Calu3 (cell line): Measurements from ENCODE around the gene KRT36. TPM values are rescaled to one million over a fixed set of nuclear protein-coding genes. Genes with fewer than 3 reads are reported as not detected.

Source experiments
- BruUV-seq: library from RNA; stranded (reverse); fragments of 400-500 nt; replicated peaks from 2 replicates; lab custom pipeline; 2021; lab: Mats Ljungman, UMichigan
- CTCF ChIA-PET: fragments of 300-600 bp; sonication (Branson Sonifier 250); formaldehyde crosslinking; loops from one replicate; lab custom pipeline; 2022; ENCODE audit warnings: antibody characterized with exemption; lab: Charles Lee
- DNase-seq: peaks from one replicate; pipeline ENCODE4 v3.0.0; 2022
- H3K27ac Mint-ChIP-seq: one replicate; pipeline ENCODE4 v1.8.0; 2022; ENCODE audit warnings: mixed read lengths; ENCODE audit not compliant: unreplicated experiment
- H3K27me3 Mint-ChIP-seq: one replicate; pipeline ENCODE4 v1.8.0; 2022; ENCODE audit warnings: mixed read lengths; ENCODE audit not compliant: unreplicated experiment
- H3K36me3 Mint-ChIP-seq: one replicate; pipeline ENCODE4 v1.8.0; 2022; ENCODE audit warnings: mild to moderate bottlenecking, moderate library complexity, mixed read lengths; ENCODE audit not compliant: insufficient read depth, unreplicated experiment
- H3K4me1 Mint-ChIP-seq: one replicate; pipeline ENCODE4 v1.8.0; 2022; ENCODE audit warnings: mild to moderate bottlenecking, low read depth, mixed read lengths; ENCODE audit not compliant: unreplicated experiment
- H3K4me3 Mint-ChIP-seq: one replicate; pipeline ENCODE4 v1.8.0; 2022; ENCODE audit warnings: mild to moderate bottlenecking, low read depth, moderate library complexity, mixed read lengths; ENCODE audit not compliant: unreplicated experiment
- H3K9me3 Mint-ChIP-seq: one replicate; pipeline ENCODE4 v1.8.0; 2022; ENCODE audit warnings: low read depth, mixed read lengths; ENCODE audit not compliant: unreplicated experiment
- CTCF ChIP-seq: fragments of 200-600 bp; IDR thresholded peaks from one replicate; pipeline ENCODE4 v1.8.0; 2022; ENCODE audit warnings: antibody characterized with exemption; ENCODE audit not compliant: unreplicated experiment
- intact Hi-C: fragments of 100-400 bp; cut with micrococcal nuclease; formaldehyde crosslinking; loops from one replicate; pipeline ENCODE4 v1.10.0; 2022; ENCODE audit not compliant: unreplicated experiment
- total RNA-seq: library from RNA; stranded (reverse); gene quantifications from 2 replicates; pipeline ENCODE4 v1.2.3, GENCODE V29; 2022

Gene KRT36
- total RNA-seq, 1 experiment from 2014 or later = not detected

GRCh38 chr17:41480581-41480980, 9.1 kb downstream of the KRT36 start:
- no peaks in the 10 kb centered on the region for H3K27me3 Mint-ChIP-seq
- no TSS peak for BruUV-seq
- H3K36me3 Mint-ChIP-seq = no peaks in the 10 kb centered on the region
- H3K9me3 Mint-ChIP-seq = no peaks in the 10 kb centered on the region
- no peak for DNase-seq
- CTCF ChIA-PET = interaction anchor here (0.6 to 1.2 kb wide), 2 partner anchors 9 to 10 kb away, joined by 3 to 4 read pairs; no protein-coding TSS in a partner anchor
- no peak overlapping the region for H3K4me3 Mint-ChIP-seq
- intact Hi-C loops = no loop called here
- no peak for TF ChIP-seq CTCF
- H3K4me1 Mint-ChIP-seq = no peaks in the 10 kb centered on the region
- H3K27ac Mint-ChIP-seq = no peak overlapping the region

- no TSS peak for BruUV-seq
- H3K4me1 Mint-ChIP-seq = no peaks in the 10 kb centered on the region
- no peak for TF ChIP-seq CTCF
- CTCF ChIA-PET = interaction anchor here (1.2 kb wide), 1 partner anchor 10 kb away, joined by 3 read pairs; no protein-coding TSS in a partner anchor
- H3K27ac Mint-ChIP-seq = no peak overlapping the region
- H3K9me3 Mint-ChIP-seq = no peaks in the 10 kb centered on the region
- H3K27me3 Mint-ChIP-seq = no peaks in the 10 kb centered on the region
- intact Hi-C loops = no loop called here
- H3K36me3 Mint-ChIP-seq = no peaks in the 10 kb centered on the region
- DNase-seq = no peak
- no peak overlapping the region for H3K4me3 Mint-ChIP-seq
Measured at GRCh38 chr17:41480136-41480535, 9.6 kb downstream of the KRT36 start.

- no peak for TF ChIP-seq CTCF
- no peaks in the 10 kb centered on the region for H3K4me1 Mint-ChIP-seq
- no TSS peak for BruUV-seq
- H3K27ac Mint-ChIP-seq = no peak overlapping the region
- intact Hi-C loops = no loop called here
- H3K4me3 Mint-ChIP-seq = no peak overlapping the region
- CTCF ChIA-PET = interaction anchor here (0.8 kb wide), 1 partner anchor 9 kb away, joined by 3 read pairs; no protein-coding TSS in a partner anchor
- no peaks in the 10 kb centered on the region for H3K9me3 Mint-ChIP-seq
- peaks cover 4% of the 10 kb centered on the region for H3K27me3 Mint-ChIP-seq
- no peak for DNase-seq
- H3K36me3 Mint-ChIP-seq = no peaks in the 10 kb centered on the region
Measured at GRCh38 chr17:41478237-41478636, 11.5 kb downstream of the KRT36 start.

- Mint-ChIP-seq H3K27me3 (peaks cover 13% of the 10 kb centered on the region), H3K27ac (no peak overlapping the region), H3K4me1 (no peaks in the 10 kb centered on the region), H3K36me3 (no peaks in the 10 kb centered on the region), H3K9me3 (no peaks in the 10 kb centered on the region), H3K4me3 (no peak overlapping the region)
- CTCF ChIA-PET = interaction anchor here (0.8 to 1.6 kb wide), 2 partner anchors 10 to 59 kb away, joined by 3 read pairs; no protein-coding TSS in a partner anchor
- intact Hi-C loops = no loop called here
- BruUV-seq = no TSS peak
- no peak for DNase-seq
- TF ChIP-seq CTCF = no peak
Measured at GRCh38 chr17:41476866-41477815, 12.6 kb downstream of the KRT36 start.
